ENCODE data around the gene SYCE3.
A peak's percentile ranks its signal among the peaks of the same experiment; 100 is the strongest.

Gene SYCE3

GRCh38 chr22:50600538-50600937 is 37.8 kb upstream of the SYCE3 start, which contains the start of gene MAPK8IP2:
Gene MAPK8IP2 (plus strand): TSS chr22:50600793. CDS start chr22:50600819, 26 bp downstream.
- no peak for DNase-seq (ENCODE audit: low read depth)

GRCh38 chr22:50599816-50600455 is 37.2 kb upstream of the SYCE3 start:
- DNase-seq (ENCODE audit: low read depth) = peak; percentile 52

- no peak for DNase-seq (ENCODE audit: low read depth)
Measured at GRCh38 chr22:50597097-50597496, 34.4 kb upstream of the SYCE3 start.

DNA sequence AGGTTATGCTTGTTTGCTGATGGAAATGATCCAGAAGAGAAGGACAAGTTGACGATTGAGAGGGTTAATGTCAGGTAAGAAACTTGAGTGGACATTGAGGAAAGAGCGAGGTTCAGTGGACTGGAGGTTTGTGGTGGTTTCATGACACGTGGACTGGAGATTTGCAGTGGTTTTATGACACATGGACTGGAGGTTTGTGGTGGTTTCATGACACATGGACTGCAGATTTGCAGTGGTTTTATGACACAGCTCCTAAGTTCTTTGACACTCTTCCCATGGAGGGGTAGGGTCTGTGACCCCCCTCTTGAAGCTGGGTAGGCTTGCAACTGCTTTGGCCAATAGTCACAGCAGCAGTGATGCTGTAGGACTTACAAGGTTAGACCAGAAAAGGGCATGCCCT is 32.5 kb upstream of the SYCE3 start:
- DNase-seq (ENCODE audit: low read depth) = no peak

DNA sequence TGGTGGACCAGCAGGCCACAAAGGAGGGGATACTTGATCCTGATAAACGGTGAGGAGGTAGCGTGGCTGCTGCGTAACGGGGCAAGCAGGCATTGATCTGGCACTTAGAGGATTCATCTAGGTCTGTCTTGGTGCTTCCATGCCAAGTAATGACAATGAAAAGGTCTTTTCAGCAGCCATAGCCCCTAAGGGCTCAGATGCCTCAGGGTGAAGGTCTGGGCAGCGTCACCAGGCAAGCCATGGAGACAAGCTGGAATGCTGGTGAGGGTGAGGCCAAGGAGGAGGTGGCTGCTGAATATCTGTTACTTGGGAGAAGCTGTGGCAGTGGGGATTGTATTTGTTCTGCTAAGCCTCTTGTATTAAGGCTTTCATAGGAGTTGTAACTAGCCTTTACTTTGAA is 24.7 kb upstream of the SYCE3 start:
- DNase-seq (ENCODE audit: low read depth) = no peak

GRCh38 chr22:50586416-50586815 is 23.7 kb upstream of the SYCE3 start:
- no peak for DNase-seq (ENCODE audit: low read depth)

- DNase-seq (ENCODE audit: low read depth) = no peak
Measured at GRCh38 chr22:50585781-50586180, 23.1 kb upstream of the SYCE3 start.

DNA sequence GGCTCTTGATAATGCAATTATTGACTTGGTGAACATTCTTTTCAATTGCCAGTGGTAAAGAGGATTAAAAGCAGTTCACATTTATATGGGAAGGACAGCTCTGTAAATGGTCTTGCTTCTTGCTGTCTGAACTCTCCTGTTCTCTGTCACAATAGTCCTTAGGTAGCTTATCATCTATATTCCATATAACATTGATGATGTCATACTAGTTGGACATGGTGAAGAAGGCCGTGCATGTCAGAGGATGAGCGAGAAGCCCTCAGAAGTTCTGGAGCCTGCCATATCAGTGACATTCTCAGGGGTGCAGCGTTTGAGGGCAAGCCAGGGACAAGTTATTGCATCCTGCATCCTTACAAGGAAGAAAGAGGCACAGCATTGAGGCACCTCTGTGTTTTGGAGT is 22.5 kb upstream of the SYCE3 start:
- DNase-seq (ENCODE audit: low read depth) = no peak

- no peak for DNase-seq (ENCODE audit: low read depth)
Measured at GRCh38 chr22:50584106-50585096, 21.7 kb upstream of the SYCE3 start.

DNA sequence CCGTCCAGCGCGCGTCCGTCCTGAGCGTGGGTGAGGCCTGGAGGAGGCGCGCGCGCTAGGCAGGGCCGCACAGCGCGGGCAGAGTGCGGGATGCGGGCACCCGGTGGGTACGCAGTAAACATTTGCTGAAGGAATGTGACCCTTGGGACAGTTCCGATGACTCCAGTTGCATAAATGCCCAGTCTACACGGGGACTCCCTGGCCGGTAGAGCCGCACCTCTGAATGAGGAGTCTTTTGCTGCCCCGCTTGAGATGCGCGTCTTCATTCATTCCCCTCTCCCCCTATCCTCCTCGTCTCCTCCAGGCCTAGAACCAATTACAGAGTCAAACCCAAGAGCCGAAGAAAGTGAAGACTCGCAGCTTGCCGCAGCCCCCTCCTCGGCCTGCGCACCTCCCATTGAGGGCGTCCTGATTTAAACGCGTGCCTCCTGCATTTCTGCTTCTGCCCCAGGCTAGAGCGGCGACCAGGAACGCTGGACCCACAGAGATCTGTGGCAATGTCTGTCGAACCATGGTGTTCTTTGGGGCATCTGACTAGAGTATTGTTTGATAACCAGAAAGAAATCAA is 20.7 kb upstream of the SYCE3 start:
- DNase-seq (ENCODE audit: low read depth) = no peak

GRCh38 chr22:50582493-50583293 is 20.0 kb upstream of the SYCE3 start, which contains the start of gene CHKB:
Gene CHKB (minus strand): TSS chr22:50582849. CDS start chr22:50582781, 68 bp downstream.
- DNase-seq (ENCODE audit: low read depth) = peak; percentile 97

DNA sequence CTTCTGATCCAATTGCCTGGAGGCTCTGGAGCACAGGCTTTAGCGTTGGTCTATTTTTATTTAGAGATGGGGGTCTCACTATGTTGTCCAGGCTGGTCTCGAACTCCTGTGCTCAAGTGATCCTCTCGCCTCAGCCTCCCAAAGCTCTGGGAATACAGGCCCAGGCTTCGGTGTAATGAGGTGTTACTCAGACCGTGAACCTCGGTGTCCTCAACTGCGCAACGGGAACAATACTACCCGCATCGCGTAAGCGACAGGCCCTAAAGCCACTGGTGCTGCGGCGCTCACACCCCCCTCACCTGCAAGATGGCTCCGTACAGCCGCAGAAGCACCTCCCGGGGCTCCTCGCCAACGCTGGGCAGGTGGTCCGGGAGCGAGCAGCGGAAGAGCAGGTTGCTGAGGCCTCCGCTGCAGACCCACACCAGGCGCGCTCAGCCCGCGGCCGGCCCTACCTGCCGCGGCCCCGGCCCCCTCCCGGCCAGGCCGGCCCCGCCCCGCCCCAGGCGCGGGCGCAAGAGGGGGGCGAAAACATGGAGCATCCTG is 19.3 kb upstream of the SYCE3 start:
- no peak for DNase-seq (ENCODE audit: low read depth)

DNA sequence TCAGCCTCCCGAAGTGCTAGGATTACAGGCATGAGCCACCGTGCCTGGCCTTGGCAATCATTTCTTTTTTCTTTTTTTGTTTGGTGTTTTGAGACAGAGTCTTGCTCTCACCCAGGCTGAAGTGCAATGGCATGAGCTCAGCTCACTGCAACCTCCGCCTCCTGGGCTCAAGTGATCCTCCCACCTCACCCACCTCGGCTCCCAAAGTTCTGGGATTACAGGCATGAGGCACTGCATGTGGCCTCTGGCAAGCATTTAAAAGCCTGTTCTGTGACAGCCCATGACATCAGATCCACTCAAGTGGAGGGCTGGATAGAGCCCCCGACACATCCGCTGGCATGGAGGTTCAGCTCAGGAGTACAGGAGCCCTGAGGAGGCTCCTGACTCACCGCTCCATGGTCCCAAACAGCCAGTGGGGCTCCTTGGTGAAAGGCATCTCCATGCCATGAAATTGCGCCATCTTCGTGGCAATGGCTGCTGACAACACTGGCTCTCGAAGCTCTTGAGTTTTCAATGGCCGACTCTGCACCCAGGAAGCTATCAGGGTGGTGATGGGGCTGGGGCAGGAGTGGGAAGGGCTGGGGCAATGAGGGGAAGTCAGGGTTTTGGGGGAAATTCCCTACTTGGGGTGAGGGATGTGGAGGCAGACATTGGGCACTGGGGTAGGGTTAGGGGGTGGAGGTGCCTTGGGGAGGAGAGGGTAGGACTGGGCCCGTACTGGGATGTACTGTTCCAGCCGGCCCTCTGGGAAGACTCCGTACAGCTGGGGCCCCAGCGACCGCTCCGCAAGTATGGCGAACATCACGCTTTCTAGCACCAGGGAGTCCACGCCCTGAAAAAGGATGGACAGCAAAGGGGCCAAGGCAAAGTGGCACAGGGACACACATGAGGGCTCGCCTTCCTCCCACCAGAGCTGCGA is 18.6 kb upstream of the SYCE3 start:
- no peak for DNase-seq (ENCODE audit: low read depth)

DNA sequence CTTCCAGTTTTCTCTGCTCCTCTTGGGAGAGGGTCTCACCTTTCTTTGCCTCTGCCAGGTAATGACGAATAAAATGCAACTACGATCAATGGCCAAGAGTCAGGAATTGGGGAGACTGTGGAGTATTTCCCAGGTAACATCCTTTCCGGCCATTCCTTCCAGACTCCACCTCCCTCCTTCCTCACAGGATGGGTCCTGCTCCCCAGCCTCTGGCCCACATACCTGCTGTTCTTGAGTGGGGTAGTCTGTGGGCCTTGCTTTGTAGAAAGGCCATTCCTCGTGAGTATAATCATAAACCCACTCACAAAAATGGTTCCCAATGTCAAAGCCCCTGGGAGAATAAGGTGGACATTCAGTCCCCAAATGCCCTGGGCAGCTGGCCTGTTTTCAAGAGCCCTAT is 17.0 kb upstream of the SYCE3 start:
- DNase-seq (ENCODE audit: low read depth) = no peak

GRCh38 chr22:50578776-50579310 is 16.1 kb upstream of the SYCE3 start:
- DNase-seq (ENCODE audit: low read depth) = no peak

- DNase-seq (ENCODE audit: low read depth) = no peak
Measured at GRCh38 chr22:50577987-50578775, 15.5 kb upstream of the SYCE3 start, which contains the start of gene CPT1B. Gene CPT1B (minus strand): TSS chr22:50578427. CDS start chr22:50577915, 512 bp downstream.

DNA sequence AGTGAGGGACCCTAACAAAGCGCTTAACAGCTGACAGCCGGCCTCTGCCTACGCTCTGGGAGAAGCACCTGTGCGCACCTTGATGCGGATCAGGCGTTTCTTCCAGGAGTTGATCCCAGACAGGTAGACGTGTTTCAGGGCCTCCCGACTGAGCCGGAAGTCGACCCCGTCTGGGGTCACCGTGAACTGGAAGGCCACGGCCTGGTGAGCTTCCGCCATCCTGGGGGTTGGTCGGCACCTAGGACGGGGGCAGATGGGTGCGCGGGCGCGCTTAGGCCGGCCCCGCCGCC is 14.9 kb upstream of the SYCE3 start:
- no peak for DNase-seq (ENCODE audit: low read depth)

- no peak for DNase-seq (ENCODE audit: low read depth)
Measured at GRCh38 chr22:50576806-50577696, 14.3 kb upstream of the SYCE3 start.

Data from T follicular helper cell (primary cell).